Hematopoietic multipotent progenitor cell treated with erythropoietin and hydrocortisone succinate and interleukin-3 and kit ligand, for 17 days (in vitro differentiated cells): ENCODE results near the gene NEGR1.

Source experiments
- DNase-seq: peaks from one replicate; pipeline ENCODE4 v3.0.0-alpha.2; 2015; ENCODE audit warnings: low spot score

Gene NEGR1

DNA sequence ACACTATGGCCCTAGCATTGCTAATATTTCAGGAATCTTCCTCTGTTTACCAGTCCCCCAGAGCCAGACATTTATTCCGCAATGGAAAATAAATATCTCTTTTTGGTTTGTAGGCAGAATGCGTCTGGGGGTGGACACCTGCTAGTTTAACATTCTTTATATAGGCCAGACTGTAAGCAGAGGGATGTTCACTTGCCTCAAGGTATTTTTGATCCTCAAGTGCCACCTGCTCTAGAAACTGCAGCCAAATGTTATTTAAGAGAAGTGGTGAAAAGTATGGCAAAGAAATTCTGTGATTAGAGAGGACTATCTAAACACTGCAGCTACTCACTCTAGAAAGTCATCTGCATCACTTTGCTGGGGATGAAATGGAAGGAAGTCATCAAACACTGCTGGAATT, 164.7 kb downstream of the NEGR1 start:
- DNase-seq = no peak

DNA sequence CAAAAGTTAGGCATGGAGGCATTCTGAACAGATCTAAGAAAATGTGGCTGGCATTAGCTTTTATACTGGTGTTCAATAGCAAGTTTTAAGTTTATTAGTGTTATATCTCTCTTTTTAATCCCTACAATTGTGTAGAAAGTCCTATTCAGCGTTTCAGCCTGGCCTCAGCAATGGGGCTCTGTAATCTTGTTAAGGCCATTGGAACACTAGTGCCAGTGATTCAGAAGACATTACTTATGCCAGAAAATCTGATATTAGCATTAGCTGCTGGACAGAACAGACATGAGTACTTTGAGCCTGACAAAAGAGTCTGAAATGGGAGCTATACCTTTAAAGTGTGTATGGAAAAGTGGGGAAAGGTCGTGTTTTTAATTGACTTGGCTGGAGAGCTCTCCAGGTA, 167.0 kb downstream of the NEGR1 start:
- DNase-seq = no peak

DNA sequence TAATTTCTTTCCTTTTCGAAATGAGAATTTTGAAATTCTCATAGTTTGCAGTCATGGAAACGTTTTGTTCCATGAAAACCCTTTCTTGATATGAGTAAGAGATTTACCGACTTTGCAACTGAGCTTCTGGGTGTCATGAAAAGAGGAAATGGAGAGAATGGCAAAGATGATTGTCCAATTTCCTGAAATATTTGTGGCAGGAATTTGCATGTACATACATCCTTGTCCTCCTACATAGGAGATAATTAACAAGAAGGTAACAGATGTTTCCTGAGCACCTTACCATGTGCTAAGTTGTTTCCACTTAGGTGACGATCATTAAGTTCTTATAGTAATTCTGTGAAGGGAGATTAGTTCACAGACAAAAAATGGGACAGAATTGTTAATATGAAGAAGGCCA, 170.7 kb downstream of the NEGR1 start:
- no peak for DNase-seq

DNA sequence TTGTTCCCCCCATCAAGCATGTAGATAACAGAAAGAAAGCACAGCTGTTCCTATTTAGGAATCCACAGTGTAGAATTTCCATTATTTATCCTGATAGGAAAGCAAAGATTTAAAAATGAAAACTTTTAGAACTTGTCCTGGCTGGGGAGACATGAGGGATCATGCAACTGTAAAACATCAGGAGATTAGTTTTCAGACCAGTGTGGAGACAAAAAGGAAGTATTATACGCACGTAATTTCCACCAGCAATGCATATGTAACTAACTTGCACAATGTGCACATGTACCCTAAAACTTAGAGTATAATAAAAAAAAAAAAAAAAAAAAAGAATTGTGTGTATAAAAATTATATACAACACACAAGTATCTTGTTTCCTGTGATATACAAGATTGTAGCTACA, 172.4 kb downstream of the NEGR1 start:
- no peak for DNase-seq

DNA sequence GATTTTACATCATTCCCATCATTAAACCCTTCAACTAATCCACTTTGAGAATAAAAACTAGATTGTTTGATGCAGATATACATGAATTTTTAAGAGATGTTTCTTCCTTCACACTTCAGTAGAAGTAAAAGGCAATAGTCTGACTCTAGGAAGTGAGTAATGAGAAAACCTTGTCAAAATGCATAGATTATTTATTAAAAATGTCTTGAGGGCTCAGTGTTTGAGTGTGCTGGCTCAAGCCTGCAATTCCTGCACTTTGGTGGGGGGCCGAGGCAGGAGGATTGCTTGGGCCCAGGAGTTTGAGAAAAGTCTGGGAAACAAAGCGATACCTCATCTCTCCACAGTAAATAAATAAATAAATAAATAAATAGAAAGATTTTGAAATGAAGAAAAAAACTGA, 177.1 kb downstream of the NEGR1 start:
- DNase-seq = no peak

DNA sequence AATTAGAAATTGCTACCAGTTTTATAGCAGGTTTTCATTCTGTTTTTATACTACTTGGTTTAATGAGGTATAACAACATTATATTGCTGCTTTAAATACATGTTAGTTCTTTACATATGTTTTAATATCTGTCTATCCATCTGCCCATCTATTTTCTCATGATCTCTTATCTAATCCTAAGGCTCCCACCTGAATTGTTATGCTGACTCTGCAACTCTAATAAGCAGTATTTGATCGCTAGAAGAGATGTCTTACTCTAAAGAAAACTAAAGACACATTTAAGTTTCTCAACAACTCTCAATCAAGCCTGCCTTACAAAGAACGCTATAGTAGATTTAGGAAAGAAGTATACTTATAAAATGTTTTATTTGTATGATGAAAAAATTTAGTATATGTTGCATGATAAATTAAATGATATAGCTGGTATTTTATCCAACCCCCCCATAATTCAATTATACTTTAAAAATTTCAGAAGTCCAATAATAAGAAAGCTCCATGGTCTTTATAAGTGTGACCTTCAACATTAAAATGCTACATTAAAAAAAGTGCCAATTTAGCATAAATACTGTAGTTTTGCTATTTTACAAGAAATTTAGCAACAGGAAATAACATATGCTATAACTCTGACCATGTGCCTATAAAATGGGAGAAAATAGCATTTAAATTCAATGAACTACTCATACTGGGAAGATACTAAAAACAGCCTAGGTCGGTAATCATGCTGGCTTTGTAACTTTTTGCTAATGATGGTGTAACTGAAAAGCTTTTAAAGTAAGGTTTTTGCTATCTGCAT, 180.3 kb downstream of the NEGR1 start:
- DNase-seq = no peak

DNA sequence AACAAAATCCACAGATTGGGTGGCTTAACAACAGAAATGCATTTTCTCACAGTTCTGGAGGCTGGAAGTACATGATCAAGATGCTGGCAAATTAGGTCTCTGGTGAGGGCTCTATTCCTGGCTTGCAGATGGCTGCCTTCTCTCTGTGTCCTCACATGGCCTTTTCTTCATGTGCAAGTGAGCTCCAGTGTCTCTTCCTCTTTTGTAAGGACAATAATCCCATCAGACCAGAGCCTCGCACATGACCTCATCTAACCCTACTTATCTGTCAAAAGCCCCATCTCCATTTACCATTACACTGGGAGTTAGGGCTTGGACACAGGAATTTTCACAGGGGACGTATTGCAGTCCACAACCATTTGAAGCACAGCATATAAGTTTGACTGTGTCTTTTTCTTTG, 181.6 kb downstream of the NEGR1 start:
- no peak for DNase-seq

DNA sequence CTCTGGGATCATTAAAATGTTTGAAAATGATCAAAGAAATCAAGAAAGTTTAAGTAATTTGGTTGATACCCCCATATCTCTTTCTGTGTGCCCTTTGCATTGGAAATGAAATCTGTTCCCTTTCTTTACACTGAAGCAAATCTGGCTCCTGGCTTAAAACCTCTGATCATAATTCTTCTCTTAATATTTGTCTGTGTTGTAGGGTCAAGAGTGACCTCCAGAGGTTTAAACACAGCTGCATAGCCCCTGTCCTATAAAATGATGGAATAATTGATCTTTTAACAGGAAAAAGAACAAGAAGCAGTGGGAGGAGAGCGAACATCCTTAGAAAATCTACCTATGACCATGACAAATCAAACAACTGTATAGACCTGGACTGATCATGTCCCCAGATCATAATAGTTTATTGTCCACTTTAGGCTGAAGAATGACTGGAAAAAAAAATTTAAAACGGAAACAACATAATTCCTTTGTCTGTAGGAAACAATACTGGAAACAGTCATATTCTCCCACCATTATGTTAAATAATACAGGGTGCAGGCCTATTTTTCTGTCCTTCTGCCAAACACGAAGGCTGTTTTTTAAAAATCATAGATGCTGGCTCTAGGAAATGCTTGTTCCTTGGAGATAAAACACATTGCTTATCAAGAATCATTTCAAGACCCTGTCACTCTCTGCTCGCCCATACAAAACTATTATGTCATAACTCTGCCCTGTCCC, 184.3 kb downstream of the NEGR1 start:
- DNase-seq = no peak

DNA sequence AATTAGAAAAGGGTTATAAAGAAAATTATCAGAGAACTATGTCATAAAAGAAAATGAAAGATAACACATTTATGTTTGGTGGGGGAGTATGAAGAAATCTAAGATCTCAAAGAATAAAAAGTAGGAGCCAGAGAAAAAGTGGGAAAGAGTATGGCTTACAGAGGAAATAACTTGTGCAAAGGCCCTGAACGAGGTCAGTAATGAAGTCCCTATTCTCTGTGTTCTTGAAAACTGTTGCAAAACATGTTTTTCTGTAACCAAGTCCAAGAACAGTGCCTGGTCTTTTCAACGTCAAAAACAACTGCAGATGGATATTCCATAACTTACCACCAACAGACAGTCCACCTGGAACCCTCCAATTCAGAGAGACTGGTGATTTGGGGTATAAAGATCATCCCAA, 188.1 kb downstream of the NEGR1 start:
- DNase-seq = no peak

DNA sequence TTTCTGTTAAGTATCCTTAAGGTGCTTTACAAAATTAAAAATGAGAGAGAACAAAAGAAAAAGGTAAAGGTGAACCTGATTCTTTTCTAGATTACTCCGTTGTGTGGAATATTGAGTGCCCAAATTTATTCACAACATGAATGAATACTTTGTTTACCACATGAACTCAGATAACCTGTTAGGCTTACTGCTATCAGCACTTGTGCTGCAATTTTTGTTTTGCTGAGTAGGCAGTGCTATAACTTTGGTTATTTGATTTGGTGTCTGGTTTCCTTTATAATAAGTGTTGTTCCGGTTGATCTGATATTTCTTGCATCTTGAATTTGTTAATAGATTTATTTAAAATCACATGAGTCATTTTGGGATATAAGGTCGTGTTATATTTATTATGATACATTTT, 195.9 kb downstream of the NEGR1 start:
- no peak for DNase-seq

DNA sequence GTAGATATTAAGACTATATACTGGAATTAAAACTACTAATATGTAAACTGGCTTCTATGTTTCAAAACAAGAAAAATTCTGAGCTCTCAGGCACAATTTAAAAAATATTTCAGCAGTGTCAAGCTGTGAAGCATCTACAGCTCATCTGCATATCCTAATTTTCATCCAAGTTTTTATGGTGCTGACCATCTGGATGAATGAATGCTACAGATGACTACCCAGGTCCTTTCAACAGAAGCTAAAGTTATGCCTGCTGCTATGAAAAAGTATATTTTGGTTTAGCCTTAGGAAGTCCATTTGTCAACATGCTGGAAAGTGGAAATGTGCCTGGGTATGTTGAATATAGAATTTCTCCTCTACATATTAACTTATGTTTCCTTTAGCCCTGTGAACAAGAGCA, 206.9 kb downstream of the NEGR1 start:
- no peak for DNase-seq

DNA sequence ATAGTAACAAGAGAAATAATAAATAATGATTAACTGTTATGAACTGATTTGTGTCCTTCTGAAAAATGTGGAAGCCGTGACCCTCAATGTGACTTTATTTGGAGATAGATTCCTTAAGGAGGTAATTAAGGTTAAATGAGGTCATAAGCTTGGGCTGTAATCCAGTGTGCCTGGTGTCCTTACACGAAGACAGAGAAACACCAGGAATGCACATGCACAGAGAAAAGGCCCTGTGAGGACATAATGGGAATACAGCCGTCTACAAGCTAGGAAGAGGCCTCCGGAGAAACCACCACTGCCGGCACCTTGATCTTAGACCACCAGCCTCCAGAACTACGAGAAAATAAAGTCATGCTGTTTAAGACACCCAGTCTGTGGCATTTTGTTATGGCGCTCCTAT, 215.9 kb downstream of the NEGR1 start:
- no peak for DNase-seq

DNA sequence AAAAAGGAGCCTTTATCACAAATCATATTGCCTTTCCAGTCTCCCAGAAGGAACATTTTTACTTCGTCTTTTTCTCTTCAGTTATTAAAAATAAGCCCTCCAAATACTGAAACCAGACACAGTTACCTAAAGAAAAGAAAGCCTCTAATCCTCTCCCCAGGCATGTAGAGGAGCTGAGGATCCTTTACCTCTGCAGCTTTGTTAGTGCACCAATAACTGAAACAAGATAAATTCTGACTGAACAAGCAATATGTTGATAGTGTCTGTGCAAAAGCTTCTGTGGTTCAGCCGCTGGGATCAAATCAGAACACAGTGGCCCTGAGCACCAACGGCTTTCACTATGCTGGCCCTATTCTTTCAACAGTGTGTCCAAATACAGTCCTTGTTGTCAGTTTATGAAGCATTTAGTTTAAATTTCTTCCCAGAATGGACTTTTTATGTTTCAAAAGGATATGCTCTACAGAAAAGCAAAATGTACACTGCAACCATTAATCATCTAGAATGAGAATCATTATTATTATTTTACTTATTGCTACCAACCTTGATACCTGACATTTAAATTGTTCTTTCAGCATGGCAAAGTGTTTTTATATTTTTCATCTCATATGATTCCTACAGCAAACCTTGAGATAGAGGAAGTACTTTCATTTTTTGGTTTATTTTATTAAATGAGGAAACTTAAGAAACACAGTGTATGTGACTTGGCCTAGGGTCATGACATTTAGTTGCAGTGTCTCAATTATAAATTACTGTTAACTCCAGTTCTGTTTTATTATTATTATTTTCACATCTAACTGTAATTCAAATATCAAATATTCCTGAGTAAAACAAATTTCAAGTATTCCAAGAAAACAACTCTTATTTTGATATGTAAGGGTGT, 217.9 kb downstream of the NEGR1 start:
- DNase-seq = no peak

DNA sequence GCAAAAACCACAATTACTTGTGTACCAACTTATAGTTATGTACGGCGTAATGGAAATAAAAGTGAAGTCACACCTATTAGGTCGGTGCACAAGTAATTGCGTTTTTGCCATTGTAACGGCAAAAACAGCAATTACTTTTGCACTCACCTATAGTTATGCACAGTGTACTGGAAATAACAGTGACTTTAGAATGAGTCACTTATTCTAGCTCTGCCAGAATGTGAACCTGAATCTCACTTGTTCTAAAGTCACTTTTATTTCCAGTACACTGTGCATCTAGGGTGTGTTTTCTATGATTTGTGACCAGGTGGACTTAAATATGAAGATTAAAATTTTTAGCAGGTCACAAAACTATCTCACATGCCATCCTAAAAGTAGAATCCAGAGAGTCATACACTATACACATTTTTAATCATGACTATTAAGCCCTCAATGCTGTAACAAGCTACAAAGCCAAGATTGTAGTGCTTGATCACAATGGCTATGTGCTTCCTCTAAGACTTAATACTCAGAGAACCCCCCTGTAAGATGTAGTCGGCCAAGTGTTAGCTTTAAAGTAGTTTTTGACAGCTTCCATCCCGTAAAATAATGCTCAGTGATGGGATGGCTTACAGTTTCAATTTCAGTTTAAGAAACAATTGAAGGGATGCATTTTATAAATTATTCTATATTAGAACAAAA, 218.8 kb downstream of the NEGR1 start:
- DNase-seq = no peak

DNA sequence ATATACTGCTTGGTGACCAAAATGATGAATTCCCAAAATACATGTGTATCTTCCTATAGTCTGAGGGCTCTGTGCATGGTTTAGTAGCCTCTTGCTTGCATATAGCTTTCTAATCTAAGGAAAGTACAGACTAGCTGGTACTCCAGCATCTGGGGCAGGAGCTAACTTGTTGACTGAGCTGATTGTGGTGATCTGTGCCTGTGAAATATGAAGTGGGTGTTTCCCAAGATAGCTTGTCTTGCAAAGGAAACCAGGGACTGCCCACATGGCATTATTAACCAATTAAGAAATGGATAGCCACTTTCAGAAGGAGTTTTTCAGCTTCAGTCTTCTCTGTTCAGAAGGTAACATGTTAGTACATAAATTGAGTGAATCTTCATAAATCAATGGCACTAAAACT, 219.8 kb downstream of the NEGR1 start:
- no peak for DNase-seq

DNA sequence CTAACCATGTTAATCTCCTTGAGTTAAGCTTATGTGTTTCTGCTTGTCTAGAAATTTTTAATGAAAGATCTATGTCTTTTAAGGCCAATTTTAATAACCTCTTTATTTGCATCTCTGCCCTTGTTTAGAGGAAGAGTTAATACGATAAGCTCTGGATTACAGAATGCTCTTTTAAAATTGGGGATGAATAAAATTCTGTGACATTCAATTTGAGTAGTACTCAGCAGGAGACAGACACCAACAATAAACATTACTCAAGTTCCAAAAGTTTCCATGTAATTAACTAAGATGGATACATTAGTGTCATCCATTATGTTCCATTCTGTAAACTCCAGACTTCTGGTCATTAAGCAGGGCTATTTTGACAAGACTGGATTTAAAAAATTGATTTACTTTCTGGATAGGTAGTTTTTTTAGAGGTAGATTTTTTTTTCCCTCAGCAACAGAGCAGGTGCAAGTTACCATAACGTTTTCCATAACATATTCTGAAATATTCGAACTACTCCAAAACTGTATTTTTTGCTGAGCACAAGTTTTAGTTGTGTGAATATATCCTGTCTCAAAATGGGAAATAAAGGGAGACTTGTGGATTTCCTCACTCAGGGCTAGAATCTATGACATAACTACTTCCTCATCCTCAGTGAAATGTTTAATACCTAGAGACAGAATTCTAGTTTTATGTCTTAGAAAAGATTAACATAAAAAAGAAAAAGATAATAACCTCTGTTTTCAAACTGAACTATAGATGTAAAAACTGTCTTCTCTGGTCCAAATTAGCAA, 221.7 kb downstream of the NEGR1 start:
- DNase-seq = no peak

DNA sequence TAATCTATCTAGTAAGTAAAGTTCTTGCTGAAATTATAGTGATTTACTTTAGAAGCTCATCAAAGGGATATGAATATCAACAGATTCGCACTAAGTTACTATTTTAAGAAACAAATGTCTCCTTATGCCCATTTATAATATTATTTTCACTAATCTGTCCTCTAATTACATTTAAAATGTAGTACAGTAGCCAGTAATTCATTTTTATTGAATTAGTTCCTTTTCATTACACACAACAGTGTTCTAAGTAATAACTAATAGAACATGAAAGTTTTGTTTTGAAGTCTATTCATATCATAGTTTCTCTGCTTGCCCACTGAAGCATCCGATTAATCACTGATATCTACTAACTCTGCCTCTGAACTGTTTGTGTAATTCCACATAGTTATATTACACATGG, 225.8 kb downstream of the NEGR1 start:
- no peak for DNase-seq

DNA sequence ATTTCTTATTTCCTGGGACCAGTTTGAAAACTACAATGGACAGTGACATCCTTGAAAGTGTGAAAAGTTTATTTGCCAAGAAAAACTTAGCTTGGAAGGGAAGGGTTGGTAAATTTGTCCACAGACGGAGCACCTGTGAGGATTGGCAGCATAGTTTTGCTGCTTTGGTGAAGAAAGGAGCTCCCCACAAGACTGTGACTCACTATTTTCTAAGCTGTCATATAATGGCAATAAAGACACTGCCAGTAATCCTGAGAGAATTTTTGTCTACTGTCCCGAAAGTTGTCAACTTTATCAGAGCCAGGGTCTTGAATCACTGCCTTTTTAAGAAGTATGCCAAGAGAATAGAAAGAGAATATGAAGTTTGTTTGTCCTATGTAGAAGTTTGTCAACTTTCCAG, 230.8 kb downstream of the NEGR1 start:
- no peak for DNase-seq

DNA sequence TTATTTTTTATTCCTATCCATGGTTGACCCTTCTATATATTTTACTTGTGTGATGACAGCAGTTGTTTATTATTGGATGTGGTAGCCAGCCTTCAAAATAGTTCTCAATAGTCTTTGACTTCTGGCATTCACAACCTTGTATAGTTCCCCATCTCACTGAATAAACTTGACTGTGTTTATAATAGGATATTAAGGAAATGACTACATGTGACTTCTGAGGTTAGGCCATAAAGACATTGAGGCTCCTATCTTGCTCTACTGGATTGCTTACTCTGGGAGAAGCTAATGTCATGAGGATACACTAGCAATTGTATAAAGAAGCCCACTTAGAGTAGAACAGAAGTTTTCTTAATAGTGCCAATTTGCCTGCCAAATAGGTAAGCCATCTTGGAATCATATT, 231.8 kb downstream of the NEGR1 start:
- DNase-seq = no peak

DNA sequence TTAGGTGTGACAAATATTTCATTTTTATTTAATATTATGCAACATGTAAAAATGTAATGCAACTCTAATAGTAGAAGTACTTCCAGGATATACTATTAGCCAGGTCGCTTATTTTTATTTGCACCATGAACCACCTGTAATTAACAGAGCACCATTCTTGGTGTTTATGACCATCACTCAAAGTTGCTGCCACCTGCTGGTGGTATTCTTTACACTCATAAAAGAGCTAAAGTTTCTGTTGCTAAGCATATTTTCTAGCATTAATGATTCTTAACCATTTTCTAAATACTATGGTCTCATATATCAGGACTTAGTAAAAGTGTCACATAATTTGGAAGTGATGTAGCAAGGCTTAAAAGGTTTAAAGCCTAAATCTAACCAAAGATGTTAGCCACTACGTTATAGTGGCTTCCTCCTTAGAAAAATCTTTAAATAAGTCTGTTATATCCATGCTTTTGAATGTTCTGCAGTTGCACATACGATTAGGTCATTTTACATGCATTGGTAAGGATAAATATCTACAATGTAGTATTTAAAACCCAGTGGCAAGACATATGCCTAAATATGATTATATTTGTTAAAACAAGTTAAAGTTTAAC, 244.5 kb downstream of the NEGR1 start:
- DNase-seq = no peak

DNA sequence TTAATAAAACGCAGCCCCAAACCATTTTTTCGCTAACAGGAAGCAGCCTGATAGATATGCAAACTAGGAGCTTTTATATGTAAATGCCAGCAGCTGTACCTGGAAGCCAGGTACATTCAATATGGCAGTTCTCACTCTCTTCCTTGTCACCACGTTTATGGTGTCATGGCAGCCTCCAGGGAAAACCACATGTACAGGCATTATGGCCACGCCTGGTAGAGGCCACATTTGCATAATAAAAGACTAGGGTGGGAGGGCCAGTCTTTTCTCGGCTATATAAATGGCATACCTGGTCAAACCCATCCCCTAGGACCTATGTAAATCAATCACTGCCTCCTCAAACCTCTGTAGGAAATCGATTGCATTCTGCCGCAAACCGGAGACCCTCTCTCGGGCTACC, 247.5 kb downstream of the NEGR1 start:
- DNase-seq = no peak
